Activated CD4-positive, alpha-beta T cell treated with anti-CD3 and anti-CD28 coated beads, Interleukin-2, amount 50 U/mL, for 48 hours (primary cell): ENCODE measurements around the gene C1D.
A peak's percentile ranks its signal among the peaks of the same experiment; 100 is the strongest.
"Not testable (repeated sequence)": the region's sequence is repeated elsewhere in the genome, so short reads cannot be mapped to it uniquely, and the experiment has no call there.

Experiments
- DNase-seq, 2 experiments: peaks; one replicate each; pipeline ENCODE4 v3.0.0-alpha.2; 2020

C1D gene, protein sequence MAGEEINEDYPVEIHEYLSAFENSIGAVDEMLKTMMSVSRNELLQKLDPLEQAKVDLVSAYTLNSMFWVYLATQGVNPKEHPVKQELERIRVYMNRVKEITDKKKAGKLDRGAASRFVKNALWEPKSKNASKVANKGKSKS

GRCh38 chr2:68062680-68063387 lies at the start of gene C1D:
TSS of gene C1D (minus strand) at chr2:68063004. CDS start at chr2:68047310, 15,694 bp downstream.
- peak; percentile 97 for DNase-seq

GRCh38 chr2:68110102-68110501 lies 47.3 kb upstream of the C1D start:
- no peak for DNase-seq

DNA sequence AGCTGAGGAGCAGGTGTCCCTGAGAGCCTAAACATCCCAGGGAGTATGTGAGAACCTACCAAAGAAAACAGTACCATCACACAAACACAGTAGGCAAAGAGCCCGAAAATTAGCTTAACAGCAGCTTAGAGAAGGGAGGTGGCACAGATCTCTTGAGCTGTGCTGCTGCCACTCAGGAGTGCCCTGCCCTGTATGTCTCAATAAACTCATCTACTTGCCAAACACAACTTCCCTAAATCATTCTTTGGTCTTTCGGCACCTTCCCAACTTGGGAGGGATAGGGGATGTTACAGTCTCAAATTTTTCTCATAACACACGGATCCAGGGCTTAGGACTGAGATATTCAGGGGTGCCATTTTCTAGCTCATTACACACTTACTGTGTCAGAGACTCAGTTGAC lies 45.3 kb upstream of the C1D start:
- DNase-seq = no peak

- no peak for DNase-seq
These were observed 44.7 kb upstream of the C1D start for GRCh38 chr2:68107475-68107874.

- DNase-seq = no peak
These were observed 41.5 kb upstream of the C1D start for GRCh38 chr2:68104111-68104835.

GRCh38 chr2:68103709-68104055 lies 40.9 kb upstream of the C1D start:
- DNase-seq = no peak

- no peak for DNase-seq
These were observed 40.4 kb upstream of the C1D start for GRCh38 chr2:68103030-68103708.

GRCh38 chr2:68100189-68100588 lies 37.4 kb upstream of the C1D start:
- no peak for DNase-seq

GRCh38 chr2:68099260-68099659 lies 36.5 kb upstream of the C1D start:
- DNase-seq = no peak

- DNase-seq = no peak
These were observed 35.5 kb upstream of the C1D start for GRCh38 chr2:68098291-68098797.

DNA sequence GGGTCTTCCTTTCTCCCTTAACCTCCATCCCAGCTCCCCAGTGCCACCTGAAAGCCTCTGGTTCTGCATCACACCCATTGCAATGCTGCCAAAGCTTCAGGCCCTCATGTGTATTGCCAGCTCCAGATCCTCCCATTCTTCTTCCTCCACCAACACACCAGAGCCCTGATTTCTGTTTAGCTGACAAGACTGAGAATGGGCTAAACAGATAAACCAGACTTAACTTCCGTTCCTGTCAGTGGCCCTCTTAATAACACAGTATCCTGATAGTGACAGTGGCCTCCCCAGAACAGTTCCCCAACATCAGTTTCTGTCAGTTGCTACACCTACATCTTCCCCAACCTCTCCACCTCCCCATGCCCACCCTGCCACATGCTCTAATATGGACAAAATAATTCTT lies 31.3 kb upstream of the C1D start:
- no peak for DNase-seq

DNA sequence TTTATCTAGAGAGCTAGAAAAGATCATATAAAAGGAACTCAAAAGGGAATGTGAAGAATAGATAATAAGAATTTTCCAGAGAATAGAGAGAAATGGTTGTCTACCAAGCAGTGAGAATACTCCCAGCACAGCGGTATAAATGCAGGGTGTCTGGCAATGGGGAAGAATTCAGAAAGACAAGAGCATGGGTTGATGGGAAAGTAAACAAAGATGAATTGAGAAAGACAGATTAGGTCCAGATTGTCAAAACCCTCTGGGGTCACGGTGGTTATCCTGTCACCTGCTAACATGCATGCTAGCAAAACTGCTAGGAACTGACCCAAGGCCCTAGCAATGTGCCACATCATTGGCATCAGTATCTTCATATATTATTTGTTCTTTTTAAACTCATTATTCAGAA lies 30.8 kb upstream of the C1D start:
- no peak for DNase-seq

DNA sequence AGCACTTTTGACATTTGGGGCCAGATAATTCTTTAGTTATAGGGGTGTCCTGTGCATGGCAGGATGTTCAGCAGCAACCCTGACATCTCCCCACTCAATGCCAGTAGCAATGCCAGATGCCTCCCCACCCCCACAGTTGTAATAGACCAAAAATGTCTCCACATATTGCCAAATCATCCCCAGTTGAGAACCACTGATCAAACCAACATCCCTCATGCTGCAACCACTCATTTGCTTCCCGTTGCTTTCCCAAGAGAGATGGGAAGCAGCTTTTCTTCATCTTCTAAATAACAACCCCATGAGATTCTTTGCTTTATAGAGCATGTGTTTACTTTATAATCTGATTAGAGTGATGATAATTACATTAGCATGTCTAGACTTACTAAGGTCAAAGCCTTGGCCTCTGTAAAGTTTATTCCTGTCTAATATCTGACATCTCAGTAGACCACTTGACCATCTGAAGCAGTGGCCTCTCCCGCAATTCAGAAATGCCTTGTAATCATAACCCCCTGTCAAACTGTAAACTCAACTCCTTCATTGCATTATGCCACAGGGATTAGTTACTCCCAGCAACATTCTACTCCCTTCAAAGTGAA lies 28.7 kb upstream of the C1D start:
- DNase-seq = no peak

- no peak for DNase-seq
These were observed 27.2 kb upstream of the C1D start for GRCh38 chr2:68089961-68090360.

- DNase-seq = no peak
These were observed 26.1 kb upstream of the C1D start for GRCh38 chr2:68088940-68089339.

GRCh38 chr2:68086166-68086565 lies 23.4 kb upstream of the C1D start:
- no peak for DNase-seq

- DNase-seq = no peak
These were observed 20.5 kb upstream of the C1D start for GRCh38 chr2:68083346-68083745.

GRCh38 chr2:68074050-68074449 lies 11.2 kb upstream of the C1D start:
- DNase-seq = no peak

DNA sequence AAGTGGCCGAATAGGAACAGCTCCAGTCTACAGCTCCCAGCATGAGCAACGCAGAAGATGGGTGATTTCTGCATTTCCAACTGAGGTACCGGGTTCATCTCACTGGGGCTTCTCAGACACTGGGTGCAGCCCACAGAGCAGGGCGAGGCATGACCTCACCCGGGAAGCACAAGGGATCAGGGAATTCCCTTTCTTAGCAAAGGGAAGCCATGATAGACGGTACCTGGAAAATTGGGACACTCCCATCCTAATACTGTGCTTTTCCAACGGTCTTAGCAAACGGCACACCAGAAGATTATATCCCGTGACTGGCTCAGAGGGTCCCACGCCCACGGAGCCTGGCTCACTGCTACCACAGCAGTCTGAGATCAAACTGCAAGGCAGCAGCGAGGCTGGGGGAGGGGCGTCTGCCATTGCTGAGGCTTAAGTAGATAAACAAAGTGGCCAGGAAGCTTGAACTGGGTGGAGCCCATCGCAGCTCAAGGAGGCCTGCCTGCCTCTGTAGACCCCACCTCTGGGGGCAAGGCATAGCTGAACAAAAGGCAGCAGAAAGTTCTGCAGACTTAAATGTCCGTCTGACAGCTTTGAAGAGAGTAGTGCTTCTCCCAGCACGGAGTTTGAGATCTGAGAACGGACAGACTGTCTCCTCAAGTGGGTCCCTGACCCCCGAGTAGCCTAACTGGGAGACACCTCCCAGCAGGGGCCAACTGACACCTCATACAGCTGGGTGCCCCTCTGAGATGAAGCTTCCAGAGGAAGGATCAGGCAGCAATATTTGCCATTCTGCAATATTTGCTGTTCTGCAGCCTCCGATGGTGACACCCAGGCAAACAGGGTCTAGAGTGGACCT lies 1.2 kb upstream of the C1D start:
- not testable (repeated sequence) for DNase-seq

DNA sequence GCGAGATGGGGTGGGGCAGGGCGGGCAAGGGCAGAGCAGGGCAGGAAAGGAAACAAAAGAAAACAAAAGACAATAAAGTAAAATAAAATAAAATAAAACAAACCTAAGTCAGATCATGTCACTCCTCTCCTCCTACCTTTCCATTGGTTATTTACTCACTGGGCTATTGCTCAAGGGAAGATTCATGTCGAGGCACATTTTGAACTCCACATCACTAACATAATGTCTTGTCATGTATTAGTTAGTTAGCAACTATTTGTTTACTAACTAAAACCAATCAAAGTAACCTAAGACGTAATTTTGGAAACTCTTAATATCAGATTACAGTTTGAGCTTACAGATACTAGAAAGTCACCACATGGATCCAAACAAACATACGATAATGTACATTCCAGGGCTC lies 2.2 kb downstream of the C1D start:
- no peak for DNase-seq

DNA sequence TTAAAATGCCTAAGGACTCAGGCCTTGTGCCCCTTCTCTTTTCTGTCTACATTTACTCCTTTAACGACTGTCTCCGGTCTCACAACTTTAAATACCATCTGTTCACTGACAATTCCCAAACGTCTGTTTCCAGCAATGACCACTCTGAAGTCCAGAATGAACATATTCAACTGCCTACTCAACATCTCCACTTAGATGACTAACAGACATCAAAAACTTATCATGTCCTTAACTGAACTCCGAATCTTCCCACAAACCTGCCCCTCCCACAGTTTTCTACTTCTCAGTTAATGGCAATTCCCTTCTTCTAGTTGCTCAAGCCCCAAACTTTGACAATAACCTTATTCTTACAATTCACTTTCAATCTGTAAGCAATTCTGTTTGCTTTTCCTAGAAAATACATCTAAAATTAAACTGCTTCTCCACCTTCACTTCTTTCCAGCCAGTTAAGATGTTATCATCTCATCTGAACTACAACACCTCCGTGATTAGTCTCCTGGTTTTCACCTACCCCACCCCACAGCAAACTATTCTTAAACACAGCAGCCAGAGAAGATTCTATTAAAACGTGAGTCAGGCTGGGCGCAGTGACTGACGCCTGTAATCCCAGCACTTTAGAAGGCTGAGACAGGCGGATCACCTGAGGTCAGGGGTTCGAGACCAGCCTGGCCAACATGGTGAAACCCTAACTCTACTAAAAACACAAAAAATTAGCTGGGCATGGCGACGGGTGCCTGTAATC lies 2.8 kb downstream of the C1D start:
- DNase-seq = no peak
